NCI-H2107 treated with DMSO at 0.1 percent for 48 hours (cell line): ENCODE measurements around the gene PRDM8.
"Not testable (repeated sequence)": the region's sequence is repeated elsewhere in the genome, so short reads cannot be mapped to it uniquely, and the experiment has no call there.

Source experiments
- DNase-seq: peaks from one replicate; lab custom pipeline; 2025; ENCODE audit not compliant: unreplicated experiment; lab: John Stamatoyannopoulos, UW

Gene PRDM8

GRCh38 chr4:80196922-80197573, at the start of gene PRDM8:
PRDM8 (plus strand) TSS chr4:80197503; CDS start chr4:80200081, 2,578 bp downstream.
- peak; percentile 16 for DNase-seq

GRCh38 chr4:80150387-80151180, 46.7 kb upstream of the PRDM8 start:
- DNase-seq: no peak

- DNase-seq: no peak
Observed at GRCh38 chr4:80151981-80152380, 45.3 kb upstream of the PRDM8 start.

GRCh38 chr4:80153874-80154544, 43.3 kb upstream of the PRDM8 start:
- DNase-seq: no peak

- DNase-seq: peak; percentile 40
Observed at GRCh38 chr4:80154545-80154933, 42.8 kb upstream of the PRDM8 start.

GRCh38 chr4:80155316-80155982, 41.9 kb upstream of the PRDM8 start:
- no peak for DNase-seq

- DNase-seq: no peak
Observed at GRCh38 chr4:80156410-80156809, 40.9 kb upstream of the PRDM8 start.

GRCh38 chr4:80161413-80162058, 35.8 kb upstream of the PRDM8 start:
- no peak for DNase-seq

GRCh38 chr4:80162418-80162817, 34.9 kb upstream of the PRDM8 start:
- no peak for DNase-seq

- no peak for DNase-seq
Observed at GRCh38 chr4:80165855-80166254, 31.4 kb upstream of the PRDM8 start.

- no peak for DNase-seq
Observed at GRCh38 chr4:80171251-80171650, 26.1 kb upstream of the PRDM8 start.

GRCh38 chr4:80171656-80172055, 25.6 kb upstream of the PRDM8 start:
- no peak for DNase-seq

GRCh38 chr4:80172203-80172602, 25.1 kb upstream of the PRDM8 start:
- DNase-seq: no peak

GRCh38 chr4:80173401-80173800, 23.9 kb upstream of the PRDM8 start:
- no peak for DNase-seq

- DNase-seq: no peak
Observed at GRCh38 chr4:80173841-80174240, 23.5 kb upstream of the PRDM8 start.

- not testable (repeated sequence) for DNase-seq
Observed at GRCh38 chr4:80177793-80178192, 19.5 kb upstream of the PRDM8 start.

GRCh38 chr4:80178964-80179363, 18.3 kb upstream of the PRDM8 start:
- DNase-seq: no peak

GRCh38 chr4:80179637-80180161, 17.6 kb upstream of the PRDM8 start:
- no peak for DNase-seq

- no peak for DNase-seq
Observed at GRCh38 chr4:80180743-80181142, 16.6 kb upstream of the PRDM8 start.

- DNase-seq: no peak
Observed at GRCh38 chr4:80182237-80182866, 15.0 kb upstream of the PRDM8 start.
